Upper lobe of left lung (tissue), 4 donors: ENCODE data around the gene RAP1B.

Experiments used
- CTCF ChIP-seq, 6 experiments: fragments of 450-650 bp in 4 of 6; fragments of 200-600 bp in 2 of 6; sonication (generic) in 2 of 6; IDR thresholded peaks; one replicate each; pipeline ENCODE4 v1.5.1; 2016 to 2019; ENCODE audit warnings: antibody characterized with exemption in 6 of 6
- POLR2A ChIP-seq, 4 donors: fragments of 450-650 bp; IDR thresholded peaks; one replicate each; pipeline ENCODE4 v1.5.1; 2016 to 2017; ENCODE audit warnings: antibody characterized with exemption in 4 of 4, mild to moderate bottlenecking in 2 of 4
- POLR2AphosphoS5 ChIP-seq, 2 donors: sonication (generic); formaldehyde crosslinking; IDR thresholded peaks; one replicate each; pipeline ENCODE4 v1.5.1; 2017; ENCODE audit warnings: antibody characterized with exemption in 2 of 2

GRCh38 chr12:68561830-68562229 is 48.9 kb upstream of the RAP1B start:
- no peak for TF ChIP-seq CTCF (IDR thresholded peaks at IDR 0.05)
- TF ChIP-seq POLR2A (IDR thresholded peaks at IDR 0.05) = no peak
- no peak for TF ChIP-seq POLR2AphosphoS5 (IDR thresholded peaks at IDR 0.05)
